HepG2 (cell line): ENCODE results near the gene CNFN. TPM values are rescaled to one million over a fixed set of nuclear protein-coding genes. Genes with fewer than 3 reads are reported as not detected.

Experiments
- ATAC-seq: fragments of 200-7000 bp; cut with Tn5 transposase; 3 replicates; pipeline ENCODE4 v1.9.1; 2020; ENCODE audit warnings: mild to moderate bottlenecking, moderate library complexity
- BruUV-seq: library from RNA; stranded (reverse); fragments of 400-500 nt; replicated peaks from 2 replicates; lab custom pipeline; 2021; lab: Mats Ljungman, UMichigan
- CTCF ChIA-PET: fragments of 300-600 bp; formaldehyde crosslinking; extraction: SDS; loops from one replicate; lab custom pipeline; 2021; ENCODE audit warnings: low total read pairs, inconsistent platforms, low intra/inter-chr PET ratio; lab: Yijun Ruan, JAX
- POLR2A ChIA-PET: fragments of 350-600 bp; sonication (Branson Sonifier 250); formaldehyde crosslinking; loops from one replicate; lab custom pipeline; 2020; ENCODE audit warnings: antibody characterized with exemption, inconsistent platforms; lab: Yijun Ruan, JAX
- DNase-seq: peaks from one replicate; pipeline ENCODE4 v3.0.0-alpha.2; 2015; ENCODE audit warnings: low spot score
- FAIRE-seq: peaks from 3 replicates; lab custom pipeline; 2011; peaks lifted over from hg19 to GRCh38; lab: Jason Lieb, UNC
- H2AFZ ChIP-seq: one replicate; pipeline ENCODE4 v1.6.1; 2011; ENCODE audit warnings: low read length, inconsistent platforms
- H3K27ac ChIP-seq: fragments of 300-600 bp; 3 replicates; pipeline ENCODE4 v1.8.0; 2011; ENCODE audit warnings: mixed run types, mild to moderate bottlenecking, mixed read lengths, low read length, inconsistent platforms; ENCODE audit not compliant: insufficient read depth; ENCODE audit errors: extremely low read length
- H3K27me3 ChIP-seq, 2 experiments: fragments of 200-600 bp in 1 of 2; 2 replicates in 1 of 2; 3 replicates in 1 of 2; pipeline versions ENCODE4 v1.6.0 to v1.8.0; 2011; ENCODE audit warnings: low read length in 2 of 2, mild to moderate bottlenecking in 2 of 2, moderate library complexity in 2 of 2, inconsistent platforms in 1 of 2; ENCODE audit not compliant: insufficient read depth in 2 of 2, control insufficient read depth in 1 of 2
- H3K36me3 ChIP-seq, 2 experiments: fragments of 200-600 bp in 1 of 2; replicated peaks in 1 of 2; 2 replicates in 1 of 2; 3 replicates in 1 of 2; pipeline versions ENCODE4 v1.5.1 to v1.8.0; 2011; ENCODE audit warnings: low read length in 2 of 2, inconsistent platforms in 1 of 2; ENCODE audit not compliant: insufficient read depth in 2 of 2, control insufficient read depth in 1 of 2
- H3K4me1 ChIP-seq: 2 replicates; pipeline ENCODE4 v1.5.1; 2012; ENCODE audit warnings: low read length, inconsistent platforms; ENCODE audit not compliant: insufficient read depth
- H3K4me2 ChIP-seq: 2 replicates; pipeline ENCODE4 v1.6.0; 2011; ENCODE audit warnings: low read depth, low read length, inconsistent platforms
- H3K4me3 ChIP-seq, 3 experiments: fragments of 200-600 bp in 1 of 3; sonication (generic), shearing (Covaris generic) in 1 of 3; replicated peaks in 1 of 3; 2 replicates each; pipeline ENCODE4 v1.5.1; 2011 to 2016; ENCODE audit warnings: low read length in 3 of 3, inconsistent platforms in 2 of 3, low read depth in 2 of 3, mild to moderate bottlenecking in 2 of 3, control low read depth in 1 of 3, mixed read lengths in 1 of 3; ENCODE audit not compliant: insufficient read depth in 1 of 3
- H3K79me2 ChIP-seq: one replicate; pipeline ENCODE4 v1.6.1; 2011; ENCODE audit warnings: low read length, inconsistent platforms; ENCODE audit not compliant: insufficient read depth
- H3K9ac ChIP-seq: 2 replicates; pipeline ENCODE4 v1.6.0; 2011; ENCODE audit warnings: mild to moderate bottlenecking, low read depth, low read length, inconsistent platforms; ENCODE audit not compliant: insufficient read depth
- H3K9me3 ChIP-seq: 2 replicates; pipeline ENCODE4 v1.5.1; 2012; ENCODE audit warnings: mild to moderate bottlenecking, low read length
- H4K20me1 ChIP-seq: 2 replicates; pipeline ENCODE4 v1.6.0; 2011; ENCODE audit warnings: inconsistent platforms, mild to moderate bottlenecking, low read length, moderate library complexity; ENCODE audit not compliant: insufficient read depth
- CEBPB ChIP-seq: IDR thresholded peaks from 2 replicates; pipeline ENCODE4 v1.6.1; 2011; ENCODE audit warnings: low read depth, low read length, improper control_type of control experiment, borderline replicate concordance
- ISL2 ChIP-seq: sonication (generic); formaldehyde crosslinking; IDR thresholded peaks from 2 replicates; pipeline ENCODE4 v1.5.0; 2020; ENCODE audit warnings: missing genetic modification reagents
- NFE2L1 ChIP-seq: sonication (generic); formaldehyde crosslinking; IDR thresholded peaks from 2 replicates; pipeline ENCODE4 v1.4.0; 2020; ENCODE audit warnings: missing genetic modification reagents, mild to moderate bottlenecking, borderline replicate concordance
- NFE2L2 ChIP-seq: fragments of 150-350 bp; IDR thresholded peaks from 2 replicates; pipeline ENCODE4 v1.6.1; 2014; ENCODE audit warnings: low read length
- RFX1 ChIP-seq: fragments of 450-650 bp; IDR thresholded peaks from 2 replicates; pipeline ENCODE4 v1.6.1; 2017
- SMAD1 ChIP-seq: sonication (generic); formaldehyde crosslinking; IDR thresholded peaks from 2 replicates; pipeline ENCODE4 v1.4.0; 2020; ENCODE audit warnings: missing genetic modification reagents, low read depth, mild to moderate bottlenecking, borderline replicate concordance
- TGIF2 ChIP-seq: IDR thresholded peaks from 2 replicates; pipeline ENCODE4 v1.6.1; 2016; ENCODE audit warnings: control low read depth, missing compliant biosample characterization
- ZNF121 ChIP-seq: sonication (generic); formaldehyde crosslinking; IDR thresholded peaks from 2 replicates; pipeline ENCODE4 v1.5.0; 2020; ENCODE audit warnings: mild to moderate bottlenecking, missing genetic modification reagents
- ZNF136 ChIP-seq: sonication (generic); formaldehyde crosslinking; IDR thresholded peaks from 2 replicates; pipeline ENCODE4 v1.8.1; 2022; ENCODE audit warnings: low read depth, mild to moderate bottlenecking, moderate library complexity, missing genetic modification reagents
- WGBS: methylation state at CpG from one replicate; pipeline ENCODE4 v1.1.6; 2017; ENCODE audit warnings: low lambda C conversion rate; 5-methylcytosine and 5-hydroxymethylcytosine counted together
- in situ Hi-C: cut with HindIII; loops from 2 replicates; pipeline ENCODE4 v1.10.0; 2017; ENCODE audit warnings: low pct_unique_long_range_greater_than_20kb; ENCODE audit not compliant: extremely low pct_ligation_motif_present
- intact Hi-C: fragments of 100-400 bp; cut with micrococcal nuclease; formaldehyde crosslinking; loops from one replicate; pipeline ENCODE4 v1.10.0; 2022; ENCODE audit not compliant: unreplicated experiment
- polyA plus RNA-seq, 8 experiments: library from polyadenylated mRNA; depleted of rRNA in 3 of 8; stranded (reverse) in 7 of 8; unstranded in 1 of 8; fragments of >200 nt; fragmentation: Illumina TruSeq in 4 of 8; extraction: Trizol in 4 of 8; gene quantifications; 2 replicates each; pipeline versions ENCODE4 v1.2.1 to v1.2.3, GENCODE V29; 2011 to 2016; ENCODE audit warnings: low read depth in 4 of 8, missing spikeins in 1 of 8, mixed read lengths in 1 of 8; ENCODE audit not compliant: insufficient read depth in 1 of 8
- total RNA-seq, 5 experiments: library from RNA; depleted of rRNA; stranded (reverse); fragments of >200 nt; fragmentation: Illumina TruSeq; extraction: Trizol; gene quantifications; 2 replicates each; pipeline ENCODE4 v1.2.3, GENCODE V29; 2016; ENCODE audit warnings: low read depth in 1 of 5

CNFN gene
- total and polyA plus RNA-seq, 2 of the 13 experiments (the other 11 are each of a cell fraction or from before 2014, with no cell fraction given): 0.35 to 1.1 TPM

DNA sequence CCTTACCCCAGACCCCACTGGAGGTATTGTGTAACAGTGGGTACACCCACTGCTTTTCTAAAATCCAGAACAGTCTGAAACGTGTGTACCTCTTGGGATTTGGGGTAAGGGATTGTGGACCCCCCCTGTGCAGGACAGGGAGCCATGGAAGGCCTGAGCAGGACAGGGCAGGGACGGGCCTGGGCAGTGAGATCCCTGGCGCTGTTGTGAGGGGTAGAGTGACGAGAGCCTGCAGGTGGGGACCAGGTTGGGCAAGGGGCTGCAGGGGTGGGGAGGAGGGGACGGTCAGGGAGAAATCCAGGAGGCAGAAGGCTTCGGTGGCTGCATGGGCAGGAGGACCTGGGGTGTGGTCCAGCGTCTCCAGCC is 28.6 kb downstream of the CNFN start:
- CTCF ChIA-PET: no interaction called here
- POLR2A ChIA-PET: no interaction called here
- in situ Hi-C loops: no loop called here
- H3K36me3 ChIP-seq: peaks cover 14 to 22% of the 10 kb centered on the region in 2 experiments
- H3K4me2 ChIP-seq: no peak overlapping the region
- peaks cover 11% of the 10 kb centered on the region for H3K9me3 ChIP-seq
- H3K79me2 ChIP-seq: no peaks in the 10 kb centered on the region
- no peak overlapping the region for H3K27ac ChIP-seq
- FAIRE-seq: no peak
- no peak for ATAC-seq
- TF ChIP-seq ZNF121 (CRISPR knock-in tag): peak; percentile 39; the same call in 1 of the 2 replicates
- no peak for TF ChIP-seq TGIF2 (CRISPR knock-in tag)
- no peak for TF ChIP-seq NFE2L2
- no peak for TF ChIP-seq ZNF136 (CRISPR knock-in tag)
- no peak for TF ChIP-seq SMAD1
- 0 out of 2 replicates have a peak, but pooled peaks have one; percentile 32 for TF ChIP-seq CEBPB
- TF ChIP-seq, all 625 proteins: peak for 2
- intact Hi-C loops: no loop called here
- no TSS peak for BruUV-seq
- H3K9ac ChIP-seq: no peak overlapping the region
- no peaks in the 10 kb centered on the region for H3K27me3 ChIP-seq
- no peaks in the 10 kb centered on the region for H3K4me1 ChIP-seq
- no peaks in the 10 kb centered on the region for H4K20me1 ChIP-seq
- no peak overlapping the region for H3K4me3 ChIP-seq
- H2AFZ ChIP-seq: no peak overlapping the region
- 90% methylated on average over 7 of the region's 7 CpGs for WGBS
- no peak for DNase-seq

GRCh38 chr19:42360787-42361544 is 29.1 kb downstream of the CNFN start:
- Histone ChIP-seq H3K27ac (no peak overlapping the region), H3K4me3 (no peak overlapping the region), H3K79me2 (no peaks in the 10 kb centered on the region), H3K9ac (no peak overlapping the region), H3K9me3 (peaks cover 11% of the 10 kb centered on the region), H3K4me1 (no peaks in the 10 kb centered on the region), H4K20me1 (no peaks in the 10 kb centered on the region), H3K27me3 (no peaks in the 10 kb centered on the region), H3K4me2 (no peak overlapping the region), H2AFZ (no peak overlapping the region), H3K36me3 (peaks cover 15 to 23% of the 10 kb centered on the region in 2 experiments)
- no peak for TF ChIP-seq NFE2L1 (CRISPR knock-in tag)
- TF ChIP-seq RFX1: peak; percentile 33; the same call in 1 of the 2 replicates
- TF ChIP-seq ISL2 (CRISPR knock-in tag): no peak
- ATAC-seq: peak; percentile 27; the same call in 2 of the 3 replicates
- 94% methylated on average over 9 of the region's 16 CpGs for WGBS
- POLR2A ChIA-PET: no interaction called here
- no TSS peak for BruUV-seq
- CTCF ChIA-PET: no interaction called here
- no peak for FAIRE-seq
- DNase-seq: no peak
- intact Hi-C loops (no loop called here), in situ Hi-C loops (no loop called here)
